Raji (cell line): Measurements from ENCODE around the gene MTURN.

Experiments
- POLR2A ChIP-seq: IDR thresholded peaks from 2 replicates; pipeline ENCODE4 v1.6.1; 2011; ENCODE audit warnings: low read depth, low read length, control low read depth; ENCODE audit not compliant: insufficient read depth

Gene MTURN

DNA sequence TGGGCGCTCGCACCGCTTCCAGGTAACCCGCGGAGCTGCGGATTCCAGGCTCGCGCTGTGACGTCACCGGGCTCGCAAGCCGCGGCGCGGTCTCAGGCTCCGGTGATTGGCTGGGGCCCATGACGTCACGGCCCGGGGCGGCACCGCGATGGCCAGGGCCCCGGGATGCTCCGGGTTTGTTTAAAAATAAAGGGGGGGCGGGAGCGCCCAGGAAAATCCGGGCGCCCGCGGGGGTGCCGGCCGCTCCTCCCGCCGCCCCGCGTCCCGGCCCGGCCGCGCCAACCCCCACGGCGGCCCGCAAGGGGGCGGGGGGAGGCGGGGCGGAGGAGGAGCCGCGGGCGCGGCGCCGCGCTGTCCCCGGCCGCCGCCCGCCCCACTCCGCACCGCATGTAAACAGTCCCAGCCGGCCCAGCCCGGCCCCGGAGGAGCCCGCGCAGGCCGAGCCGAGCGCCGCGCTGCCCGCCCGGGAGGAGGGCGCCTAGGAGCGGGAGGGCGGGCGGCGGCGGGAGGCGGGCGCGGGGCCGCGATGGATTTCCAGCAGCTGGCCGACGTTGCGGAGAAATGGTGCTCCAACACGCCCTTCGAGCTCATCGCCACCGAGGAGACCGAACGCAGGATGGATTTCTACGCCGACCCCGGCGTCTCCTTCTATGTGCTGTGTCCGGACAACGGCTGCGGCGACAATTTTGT lies at the start of gene MTURN:
MTURN (plus strand) TSS at position 376 of the 690 bp plus-strand sequence; CDS start at position 527, 151 bp downstream.
- peak; percentile 38; the same call in 1 of the 2 replicates for TF ChIP-seq POLR2A

DNA sequence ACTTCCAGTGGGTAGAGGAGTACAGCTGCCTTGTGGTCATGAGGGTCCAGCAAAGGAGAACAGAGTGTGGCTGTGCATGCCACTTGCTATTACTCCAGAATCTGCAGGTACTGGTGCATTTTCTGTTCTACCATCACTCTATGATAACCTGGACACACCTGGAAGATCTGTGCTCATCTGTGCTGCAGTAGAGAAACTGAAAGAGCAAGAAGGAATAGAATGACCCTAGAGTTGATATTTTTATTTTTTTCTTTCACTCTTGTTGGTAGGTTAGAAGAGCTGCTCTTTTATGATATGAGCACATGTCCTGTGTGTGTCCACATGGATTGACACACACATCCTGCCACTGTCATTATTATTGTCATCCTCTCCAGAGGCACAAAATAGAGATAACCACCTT lies 48.3 kb upstream of the MTURN start:
- TF ChIP-seq POLR2A: no peak

DNA sequence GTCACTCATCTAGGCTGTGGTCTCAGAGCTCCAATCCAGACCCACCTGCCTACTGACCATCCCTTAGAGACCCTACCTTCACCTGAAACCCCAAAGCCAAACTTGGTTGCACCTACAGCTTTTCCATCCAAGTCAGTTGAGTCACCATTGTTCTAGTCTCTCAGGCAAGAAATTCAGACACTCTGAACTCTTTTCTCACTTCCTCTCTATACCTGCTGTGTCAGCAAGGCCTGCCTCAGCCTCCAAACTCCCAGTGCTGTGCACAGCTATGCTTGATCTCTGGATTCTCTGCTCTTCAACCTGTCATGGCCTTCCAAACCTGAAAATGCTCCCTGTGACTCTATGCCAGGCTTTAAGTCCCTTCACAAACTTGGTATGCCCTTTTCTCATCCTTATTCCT lies 47.4 kb upstream of the MTURN start:
- TF ChIP-seq POLR2A: no peak

DNA sequence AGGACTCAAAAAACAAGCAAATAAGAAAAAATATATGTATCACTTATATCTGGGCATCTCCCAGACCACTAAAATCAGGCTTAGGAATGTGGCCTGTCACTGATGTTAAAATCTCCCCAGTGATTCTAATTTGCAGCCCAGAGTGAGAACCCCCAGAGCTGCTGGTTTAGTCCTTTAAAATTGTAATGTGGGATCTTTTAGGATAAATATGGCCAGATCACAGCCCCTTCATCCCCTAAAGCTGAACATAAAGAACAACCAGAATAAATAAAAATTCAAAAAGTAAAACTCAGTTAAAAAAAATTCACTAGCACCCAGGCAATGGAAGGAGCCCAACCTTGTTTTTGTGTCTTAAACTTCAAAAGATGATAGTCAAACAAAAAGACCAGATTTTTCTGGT lies 46.4 kb upstream of the MTURN start:
- no peak for TF ChIP-seq POLR2A

DNA sequence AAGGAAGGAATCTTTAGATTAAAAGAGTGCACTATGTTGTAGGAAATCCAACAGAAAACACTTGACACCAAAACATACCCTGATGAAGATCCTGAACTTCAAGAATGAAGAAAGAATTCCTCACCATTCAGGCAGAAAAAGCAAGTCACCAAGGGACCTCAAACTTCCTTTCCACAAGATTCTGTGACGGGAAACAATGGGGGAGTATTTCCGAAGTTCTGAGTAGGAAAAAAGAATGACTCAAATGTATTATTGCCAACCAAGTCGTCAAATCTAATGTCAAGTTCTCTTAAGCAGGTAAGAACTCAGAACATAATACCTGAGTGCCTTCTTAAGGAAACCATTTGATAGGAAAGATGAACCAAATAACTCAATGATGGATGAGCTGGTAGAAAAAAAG lies 44.7 kb upstream of the MTURN start:
- no peak for TF ChIP-seq POLR2A

DNA sequence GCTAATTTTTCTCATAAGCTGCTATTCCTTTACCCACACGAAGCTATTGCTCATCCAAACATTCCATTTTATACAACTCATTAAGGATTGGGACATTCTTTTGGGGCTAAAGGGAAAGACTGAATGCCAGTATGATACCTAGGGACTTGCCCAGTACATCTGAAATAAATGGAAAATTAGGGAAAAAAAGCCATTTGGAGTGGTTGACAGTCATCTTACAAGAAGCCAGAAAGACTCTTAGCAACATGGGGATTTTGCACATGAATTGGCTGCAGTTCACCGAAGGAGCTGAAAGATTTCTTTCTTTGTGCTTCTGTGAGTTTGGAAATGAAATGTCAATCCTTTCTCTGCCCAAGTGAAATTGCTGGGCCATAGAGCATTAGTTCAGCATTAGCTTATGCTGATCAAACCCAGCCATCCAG lies 43.3 kb upstream of the MTURN start:
- TF ChIP-seq POLR2A: no peak

DNA sequence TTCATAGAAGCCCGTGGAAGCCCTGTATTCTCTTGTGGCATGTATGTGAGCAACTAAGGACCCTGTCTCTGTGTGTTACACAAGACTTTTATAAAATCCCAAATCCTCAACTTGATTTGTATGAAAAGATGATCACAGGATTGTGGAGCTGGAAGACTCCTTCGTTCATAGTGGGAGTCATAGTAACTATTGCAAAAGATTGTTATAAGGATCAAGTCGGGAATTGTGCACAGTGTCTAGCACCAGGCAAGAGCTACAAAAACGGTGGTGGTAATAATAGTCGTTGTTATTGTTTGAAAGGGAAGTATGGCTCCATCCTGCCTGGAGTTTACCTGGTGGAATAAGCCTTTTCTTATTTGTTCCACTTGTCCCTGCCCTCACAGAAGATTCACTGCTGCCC lies 42.8 kb upstream of the MTURN start:
- no peak for TF ChIP-seq POLR2A

DNA sequence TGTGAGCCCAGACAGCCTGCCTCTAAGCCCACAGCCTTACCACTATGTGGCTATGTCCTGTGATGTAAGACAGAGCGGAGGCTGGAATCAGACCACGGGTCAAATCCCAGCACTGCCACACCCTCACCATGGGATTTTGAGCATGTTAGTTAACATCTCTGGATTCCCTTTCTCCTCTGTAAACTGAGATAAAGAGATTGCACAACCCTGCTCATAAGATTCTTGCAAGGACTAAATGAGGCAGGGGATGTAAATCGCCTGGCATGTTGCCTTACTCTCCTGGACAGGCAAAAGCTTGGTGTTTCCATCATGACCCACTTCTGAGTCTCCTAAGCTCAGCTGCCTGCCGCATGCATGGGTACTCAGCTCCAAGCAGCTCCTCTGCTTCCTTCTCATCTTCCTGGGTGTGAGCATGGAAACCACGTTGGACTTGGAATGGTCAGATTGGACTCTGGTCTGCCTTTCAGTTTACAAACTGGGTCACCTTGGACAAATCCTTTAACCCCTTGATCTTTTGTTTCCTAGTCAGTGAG lies 41.3 kb upstream of the MTURN start:
- no peak for TF ChIP-seq POLR2A

DNA sequence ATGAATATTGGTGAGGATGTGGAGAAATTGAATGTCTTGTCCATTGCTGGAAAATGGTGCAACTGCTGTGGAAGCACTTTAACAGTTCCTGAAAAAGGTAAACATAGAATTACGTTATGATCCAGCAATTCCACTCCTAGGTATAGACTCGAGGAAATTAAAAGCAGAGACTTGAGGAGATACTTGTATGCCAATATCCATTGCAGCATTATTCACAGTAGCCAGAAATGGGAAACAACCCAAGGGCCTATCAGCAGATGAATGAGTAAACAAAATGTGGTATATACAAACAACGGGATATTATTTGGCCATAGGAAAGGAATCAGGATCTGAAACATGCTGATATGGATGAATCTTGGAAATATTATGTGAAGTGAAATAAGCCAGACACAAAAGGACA lies 32.5 kb upstream of the MTURN start:
- no peak for TF ChIP-seq POLR2A

DNA sequence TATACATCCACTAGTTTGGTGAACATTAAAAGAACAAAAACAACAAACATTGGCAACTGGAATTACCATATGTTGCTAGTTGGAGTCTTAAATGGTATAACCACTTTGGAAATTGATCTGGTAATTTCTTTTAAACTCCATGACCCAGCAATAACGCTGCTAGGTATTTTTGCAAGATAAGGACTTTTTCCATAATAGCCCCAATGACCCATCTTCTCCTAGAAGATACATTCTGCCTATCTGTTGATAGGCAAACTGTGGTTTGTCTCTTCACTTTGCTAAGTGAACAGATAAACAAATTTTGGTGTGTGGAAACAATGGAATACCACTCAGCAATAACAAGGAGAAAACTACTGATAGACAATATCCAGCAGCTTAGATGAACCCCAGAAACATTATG lies 30.6 kb upstream of the MTURN start:
- no peak for TF ChIP-seq POLR2A

DNA sequence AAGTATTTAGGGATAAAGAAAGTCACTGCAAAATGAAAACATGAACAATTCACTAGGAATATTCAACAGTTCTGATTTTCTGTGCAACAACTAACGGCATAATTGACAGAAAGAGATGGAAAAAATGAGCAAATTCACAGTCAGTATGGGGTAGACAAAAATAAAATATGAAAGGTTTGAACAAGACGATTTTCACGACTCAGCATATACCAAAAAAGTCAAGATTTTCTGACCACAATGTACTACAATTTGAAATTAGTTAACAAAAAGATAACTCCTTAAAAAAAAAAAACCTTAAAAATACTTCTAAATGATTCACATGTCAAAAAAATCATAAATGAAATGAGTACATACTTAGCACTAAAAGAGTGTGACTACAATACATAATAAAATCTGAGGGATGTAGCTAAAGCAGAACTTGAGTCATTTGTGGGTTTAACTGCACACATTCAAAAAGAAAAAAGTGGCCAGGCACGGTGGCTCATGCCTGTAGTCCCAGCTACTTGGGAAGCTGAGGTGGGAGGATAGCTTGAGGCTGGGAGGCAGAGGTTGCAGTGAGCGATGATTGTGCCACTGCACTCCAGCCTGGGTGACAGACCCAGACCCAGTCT lies 22.6 kb upstream of the MTURN start:
- no peak for TF ChIP-seq POLR2A

DNA sequence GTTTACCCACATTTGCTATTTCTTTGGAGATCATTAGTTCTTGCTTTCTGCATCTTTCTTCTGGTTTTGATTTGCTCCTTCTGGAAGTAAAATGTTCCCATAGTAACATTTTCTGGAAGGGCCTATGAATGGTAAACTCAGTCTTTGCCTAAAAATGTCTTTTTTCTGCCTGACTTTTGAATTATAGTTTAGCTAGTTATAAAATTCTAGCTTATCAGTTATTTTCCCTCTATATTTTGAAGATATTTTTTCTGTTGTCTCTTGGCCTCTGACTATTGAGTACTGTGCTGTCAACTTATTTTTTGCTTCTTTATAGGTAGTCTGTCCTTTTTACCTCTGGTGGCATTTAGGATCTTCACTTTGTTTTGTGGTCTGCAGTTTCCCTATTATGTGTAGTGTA lies 21.6 kb upstream of the MTURN start:
- no peak for TF ChIP-seq POLR2A

DNA sequence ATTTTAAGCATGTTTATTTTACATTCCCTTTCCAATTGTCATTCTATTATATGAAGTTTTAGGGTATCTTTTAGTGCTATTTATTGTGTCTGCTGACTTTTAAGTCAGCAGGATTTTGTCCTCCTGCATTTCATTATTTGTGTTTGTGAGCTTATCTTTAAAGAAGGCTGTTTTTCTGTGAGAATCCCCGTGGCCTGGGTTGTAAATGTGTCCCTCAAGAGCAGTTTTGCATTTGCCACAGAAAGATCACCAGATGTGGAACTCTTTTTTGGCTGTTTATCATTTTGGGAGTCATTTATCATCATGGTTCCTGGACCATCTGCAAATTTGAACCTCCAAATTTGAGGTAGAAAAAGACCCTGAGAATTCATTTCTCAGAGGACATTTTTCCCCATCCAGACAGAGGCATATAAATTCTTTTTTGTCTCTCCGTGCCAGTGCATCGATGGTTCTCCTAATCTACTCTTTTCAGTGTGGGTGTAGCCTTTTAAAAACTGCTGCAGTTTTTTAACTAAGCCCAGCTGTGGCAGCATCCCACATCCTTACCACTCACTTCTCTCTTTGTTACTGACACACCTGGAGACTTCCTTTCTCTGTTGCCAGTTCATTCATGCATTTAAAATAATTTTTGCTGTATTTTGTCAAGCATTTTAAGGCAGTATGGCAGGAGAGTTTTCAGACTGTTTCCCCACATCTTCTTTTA lies 20.1 kb upstream of the MTURN start:
- TF ChIP-seq POLR2A: no peak

DNA sequence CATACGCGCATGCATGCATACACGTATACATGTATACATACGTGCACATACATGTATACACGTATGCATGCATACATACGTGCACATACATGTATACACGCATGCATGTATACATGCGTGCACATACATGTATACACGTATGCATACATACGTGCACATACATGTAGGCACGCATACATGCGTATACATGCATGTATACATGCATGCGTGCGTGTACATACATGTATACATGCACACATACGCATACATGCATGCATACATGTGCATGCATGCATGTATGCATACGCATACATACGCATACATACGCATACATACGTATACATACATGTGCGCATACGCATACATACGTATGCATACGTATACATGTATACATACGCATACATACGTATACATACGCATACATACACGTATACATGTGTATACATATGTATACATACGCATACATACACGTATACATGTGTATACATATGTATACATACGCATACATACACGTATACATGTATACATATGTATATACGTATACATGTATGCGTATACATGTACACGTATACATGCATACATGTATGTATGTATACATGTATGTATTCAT lies 19.0 kb upstream of the MTURN start:
- TF ChIP-seq POLR2A: no peak

DNA sequence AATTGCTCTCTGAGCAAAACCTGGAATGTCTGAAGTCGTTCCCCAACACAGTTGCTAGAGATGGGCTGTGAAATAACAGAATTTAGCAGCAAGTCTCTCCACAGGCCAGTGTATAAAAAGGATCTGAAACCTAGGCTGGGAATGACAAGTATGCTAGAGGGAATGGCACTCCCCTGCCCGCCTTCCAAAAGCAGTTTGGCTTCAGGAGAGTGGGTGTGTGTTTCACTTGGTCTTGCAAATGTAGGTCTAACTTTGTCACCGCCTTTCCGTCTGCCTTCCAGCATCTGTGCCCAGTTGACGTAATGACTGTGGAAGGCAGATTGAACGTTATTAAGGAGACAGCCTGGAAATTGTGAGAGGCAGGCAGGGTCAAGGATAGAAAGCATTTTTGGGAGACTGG lies 18.0 kb upstream of the MTURN start:
- no peak for TF ChIP-seq POLR2A

DNA sequence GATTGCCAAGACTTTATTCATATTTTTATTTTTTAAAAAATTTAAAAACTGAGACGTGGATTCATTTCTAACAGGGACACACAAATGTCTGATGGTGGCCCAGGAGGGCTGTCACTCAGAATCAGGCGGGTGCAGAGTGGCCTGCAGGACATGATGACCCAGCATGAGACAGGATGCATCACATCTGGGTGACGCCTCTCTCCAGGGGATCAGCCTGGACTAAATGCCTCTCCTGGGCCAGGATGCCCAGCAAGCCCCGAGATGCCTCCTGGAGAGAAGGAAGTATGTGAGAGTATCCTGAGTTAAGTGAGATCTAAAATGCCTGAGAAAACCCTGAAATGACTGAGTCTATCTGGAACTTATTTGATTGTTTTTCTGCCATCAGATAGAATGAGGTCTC lies 16.9 kb upstream of the MTURN start:
- TF ChIP-seq POLR2A: no peak
